HG03039 (cell line): ENCODE results near the gene LMO7.
"Not testable (repeated sequence)": the region's sequence is repeated elsewhere in the genome, so short reads cannot be mapped to it uniquely, and the experiment has no call there.

Source experiments
- ATAC-seq: cut with Tn5 transposase; IDR thresholded peaks from one replicate; pipeline ENCODE4 v1.9.1; 2021; ENCODE audit warnings: mild to moderate bottlenecking, moderate library complexity; ENCODE audit not compliant: unreplicated experiment

Gene LMO7

GRCh38 chr13:75769141-75769905, 133.2 kb downstream of the LMO7 start:
- no peak for ATAC-seq

GRCh38 chr13:75770164-75770563, 134.0 kb downstream of the LMO7 start:
- no peak for ATAC-seq

- no peak for ATAC-seq
These were observed 134.5 kb downstream of the LMO7 start for GRCh38 chr13:75770592-75771011.

GRCh38 chr13:75771226-75771625, 135.1 kb downstream of the LMO7 start:
- ATAC-seq = no peak

- no peak for ATAC-seq
These were observed 135.7 kb downstream of the LMO7 start for GRCh38 chr13:75771818-75772217.

GRCh38 chr13:75774176-75774575, 138.0 kb downstream of the LMO7 start:
- no peak for ATAC-seq

- no peak for ATAC-seq
These were observed 140.4 kb downstream of the LMO7 start for GRCh38 chr13:75776550-75776949.

GRCh38 chr13:75779393-75779792, 143.3 kb downstream of the LMO7 start:
- no peak for ATAC-seq

GRCh38 chr13:75780103-75780502, 144.0 kb downstream of the LMO7 start:
- ATAC-seq = not testable (repeated sequence)

- no peak for ATAC-seq
These were observed 146.9 kb downstream of the LMO7 start for GRCh38 chr13:75782985-75783384.

- no peak for ATAC-seq
These were observed 147.9 kb downstream of the LMO7 start for GRCh38 chr13:75784003-75784402.

- ATAC-seq = no peak
These were observed 149.0 kb downstream of the LMO7 start for GRCh38 chr13:75785130-75785529.

GRCh38 chr13:75787249-75787928, 151.3 kb downstream of the LMO7 start:
- ATAC-seq = no peak

GRCh38 chr13:75788481-75788981, 152.4 kb downstream of the LMO7 start:
- ATAC-seq = no peak

- ATAC-seq = no peak
These were observed 153.5 kb downstream of the LMO7 start for GRCh38 chr13:75789451-75790197.

- no peak for ATAC-seq
These were observed 154.3 kb downstream of the LMO7 start for GRCh38 chr13:75790198-75790970.

- ATAC-seq = no peak
These were observed 156.5 kb downstream of the LMO7 start for GRCh38 chr13:75792526-75793187.

GRCh38 chr13:75793188-75793567, 157.0 kb downstream of the LMO7 start:
- not testable (repeated sequence) for ATAC-seq

GRCh38 chr13:75794663-75795062, 158.5 kb downstream of the LMO7 start:
- no peak for ATAC-seq

- ATAC-seq = no peak
These were observed 159.1 kb downstream of the LMO7 start for GRCh38 chr13:75795274-75795673.
